ENCODE measurements around the gene C5orf63.
A peak's percentile ranks its signal among the peaks of the same experiment; 100 is the strongest.

The C5orf63 gene

GRCh38 chr5:127012916-127013315 lies 60.4 kb downstream of the C5orf63 start:
- no peak overlapping the region for H3K27ac ChIP-seq
- ChIA-PET CTCF (interaction anchor here (0.9 kb wide), 1 partner anchor 18 kb away, joined by 4 read pairs; no protein-coding TSS in a partner anchor), POLR2A (ENCODE audit: low non-redundant PET) (no interaction called here)
- TF ChIP-seq CTCF (conservative IDR thresholded peaks at IDR 0.05; ENCODE audit: low read depth), result no peak
- DNase-seq (ENCODE audit: low spot score), result no peak

- POLR2A ChIA-PET (ENCODE audit: low non-redundant PET), result no interaction called here
- no peak for DNase-seq (ENCODE audit: low spot score)
- no peak for TF ChIP-seq CTCF (conservative IDR thresholded peaks at IDR 0.05; ENCODE audit: low read depth)
- H3K27ac ChIP-seq, result no peak overlapping the region
- CTCF ChIA-PET, result interaction anchor here (0.8 kb wide), 1 partner anchor 42 kb away, joined by 3 read pairs; no protein-coding TSS in a partner anchor
These were observed 61.2 kb downstream of the C5orf63 start for GRCh38 chr5:127011961-127012644.

DNA sequence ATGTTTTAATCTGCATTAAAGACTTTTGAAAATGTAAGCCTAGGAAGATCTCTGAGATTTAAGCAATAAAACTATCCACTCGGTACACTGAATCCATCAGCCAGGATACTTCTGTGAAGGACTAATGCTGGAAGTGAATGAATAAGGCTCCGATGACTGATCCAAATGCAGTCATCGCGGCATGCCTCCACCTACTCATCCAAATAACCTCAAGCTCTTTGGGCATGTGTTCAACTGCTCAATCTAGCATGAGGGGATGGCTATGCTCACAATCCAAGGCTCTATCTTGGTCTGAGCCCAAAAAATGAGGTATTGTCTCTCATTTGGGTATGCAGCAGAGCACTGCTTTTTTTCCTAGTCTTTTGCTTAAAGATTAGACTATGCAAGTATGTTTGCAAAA lies 62.1 kb downstream of the C5orf63 start:
- TF ChIP-seq CTCF (conservative IDR thresholded peaks at IDR 0.05; ENCODE audit: low read depth), result no peak
- ChIA-PET POLR2A (ENCODE audit: low non-redundant PET) (no interaction called here), CTCF (interaction anchor here (0.8 kb wide), 1 partner anchor 41 kb away, joined by 3 read pairs; no protein-coding TSS in a partner anchor)
- no peak overlapping the region for H3K27ac ChIP-seq
- DNase-seq (ENCODE audit: low spot score), result peak; percentile 27

DNA sequence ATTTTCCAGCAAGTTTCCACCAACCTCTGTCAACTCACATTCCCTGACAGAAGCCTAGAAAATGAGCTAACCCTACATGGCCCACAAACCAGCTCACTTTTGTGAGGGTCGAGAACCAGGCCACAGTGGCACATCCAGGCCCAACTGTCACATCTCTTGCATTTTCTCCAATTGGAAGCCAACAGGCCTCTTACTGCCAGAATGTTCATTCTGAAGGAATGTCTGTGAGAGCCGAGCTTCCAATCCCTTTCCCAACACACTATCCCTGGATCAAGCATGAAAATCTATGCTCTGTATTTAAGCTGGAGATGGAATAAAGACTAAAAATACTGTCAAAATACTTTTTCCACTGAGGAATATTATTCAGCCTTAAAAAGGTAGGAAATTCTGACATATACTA lies 62.9 kb downstream of the C5orf63 start:
- no peak overlapping the region for H3K27ac ChIP-seq
- no peak for DNase-seq (ENCODE audit: low spot score)
- no peak for TF ChIP-seq CTCF (conservative IDR thresholded peaks at IDR 0.05; ENCODE audit: low read depth)
- ChIA-PET POLR2A (ENCODE audit: low non-redundant PET) (no interaction called here), CTCF (no interaction called here)

DNA sequence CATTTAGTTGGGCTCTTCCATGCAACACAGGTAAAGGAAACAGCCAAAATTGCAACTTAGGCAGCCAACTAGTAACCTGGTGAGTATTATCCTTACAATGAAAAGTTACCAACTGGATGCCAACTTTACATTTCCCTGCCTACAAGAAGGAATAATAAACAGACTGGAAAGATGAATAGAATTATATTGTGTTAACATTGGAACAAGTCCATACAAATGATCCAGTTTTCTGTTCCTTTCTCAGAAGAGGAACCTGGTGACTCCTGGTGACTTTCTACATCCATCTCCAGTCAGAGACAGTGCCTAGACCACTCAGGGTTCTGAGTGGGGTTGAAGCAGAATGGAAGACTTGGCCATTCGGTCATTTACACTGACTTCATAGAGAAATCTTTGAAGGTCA lies 63.5 kb downstream of the C5orf63 start:
- ChIA-PET POLR2A (ENCODE audit: low non-redundant PET) (no interaction called here), CTCF (no interaction called here)
- DNase-seq (ENCODE audit: low spot score), result no peak
- H3K27ac ChIP-seq, result no peak overlapping the region
- TF ChIP-seq CTCF (conservative IDR thresholded peaks at IDR 0.05; ENCODE audit: low read depth), result no peak

GRCh38 chr5:127008300-127008975 lies 64.9 kb downstream of the C5orf63 start:
- no peak overlapping the region for H3K27ac ChIP-seq
- DNase-seq (ENCODE audit: low spot score), result no peak
- no peak for TF ChIP-seq CTCF (conservative IDR thresholded peaks at IDR 0.05; ENCODE audit: low read depth)
- POLR2A ChIA-PET (ENCODE audit: low non-redundant PET), result no interaction called here
- CTCF ChIA-PET, result interaction anchor here (0.6 kb wide), 1 partner anchor 206 kb away, joined by 3 read pairs; no protein-coding TSS in a partner anchor

All from RWPE1 (cell line).